Brain microvascular endothelial cell (primary cell): ENCODE data around the gene SNX9.
"Not testable (repeated sequence)": the region's sequence is repeated elsewhere in the genome, so short reads cannot be mapped to it uniquely, and the experiment has no call there.

Source experiments
- DNase-seq: peaks from one replicate; pipeline ENCODE4 v3.0.0-alpha.2; 2020
- H3K27ac ChIP-seq: fragments of 250-450 bp; sonication (Bioruptor Pico); 2 replicates; pipeline ENCODE4 v1.5.1; 2020; ENCODE audit warnings: mild to moderate bottlenecking, moderate library complexity
- H3K27me3 ChIP-seq: fragments of 250-450 bp; sonication (Bioruptor Pico); replicated peaks from 2 replicates; pipeline ENCODE4 v1.5.1; 2020; ENCODE audit warnings: mild to moderate bottlenecking
- H3K36me3 ChIP-seq: fragments of 250-450 bp; sonication (Bioruptor Pico); replicated peaks from 2 replicates; pipeline ENCODE4 v1.5.1; 2020; ENCODE audit warnings: mild to moderate bottlenecking
- H3K4me3 ChIP-seq: 2 replicates; pipeline ENCODE4 v1.5.1; 2011; ENCODE audit warnings: low read depth, mild to moderate bottlenecking, control low read depth, low read length, moderate library complexity
- CTCF ChIP-seq: IDR thresholded peaks from 2 replicates; pipeline ENCODE4 v1.5.1; 2011; ENCODE audit warnings: low read depth, mild to moderate bottlenecking, moderate library complexity, low read length, control low read depth, inconsistent platforms; ENCODE audit errors: missing control alignments
- in situ Hi-C: cut with HindIII; loops from 2 replicates; pipeline ENCODE4 v1.10.0; 2017; ENCODE audit warnings: low sequenced_read_pairs, low pct_ligation_motif_present

SNX9 gene

GRCh38 chr6:157788180-157788579 is 34.9 kb upstream of the SNX9 start:
- Histone ChIP-seq H3K36me3 (no peaks in the 10 kb centered on the region), H3K27me3 (no peaks in the 10 kb centered on the region), H3K27ac (no peak overlapping the region), H3K4me3 (no peak overlapping the region)
- no peak for DNase-seq
- in situ Hi-C loops: no loop called here
- no peak for TF ChIP-seq CTCF

GRCh38 chr6:157789297-157789696 is 33.7 kb upstream of the SNX9 start:
- H3K4me3 ChIP-seq: no peak overlapping the region
- in situ Hi-C loops: no loop called here
- no peak for DNase-seq

GRCh38 chr6:157789861-157790260 is 33.2 kb upstream of the SNX9 start:
- TF ChIP-seq CTCF: no peak
- Histone ChIP-seq H3K36me3 (no peaks in the 10 kb centered on the region), H3K27me3 (no peaks in the 10 kb centered on the region), H3K4me3 (no peak overlapping the region), H3K27ac (no peak overlapping the region)
- in situ Hi-C loops: no loop called here
- DNase-seq: no peak

More at GRCh38 chr6:157789297-157789696, 33.7 kb upstream of the SNX9 start:
- no peaks in the 10 kb centered on the region for H3K27me3 ChIP-seq
- TF ChIP-seq CTCF: no peak
- no peaks in the 10 kb centered on the region for H3K36me3 ChIP-seq
- H3K27ac ChIP-seq: no peak overlapping the region

- Histone ChIP-seq H3K27me3 (no peaks in the 10 kb centered on the region), H3K4me3 (no peak overlapping the region), H3K36me3 (no peaks in the 10 kb centered on the region), H3K27ac (no peak overlapping the region)
- in situ Hi-C loops: no loop called here
- DNase-seq: no peak
- no peak for TF ChIP-seq CTCF
Measured at GRCh38 chr6:157790548-157791160, 32.4 kb upstream of the SNX9 start.

GRCh38 chr6:157791450-157791849 is 31.6 kb upstream of the SNX9 start:
- Histone ChIP-seq H3K36me3 (no peaks in the 10 kb centered on the region), H3K27me3 (no peaks in the 10 kb centered on the region), H3K4me3 (no peak overlapping the region), H3K27ac (no peak overlapping the region)
- DNase-seq: no peak
- no peak for TF ChIP-seq CTCF
- in situ Hi-C loops: no loop called here

GRCh38 chr6:157792671-157793070 is 30.4 kb upstream of the SNX9 start:
- in situ Hi-C loops: no loop called here
- Histone ChIP-seq H3K27me3 (no peaks in the 10 kb centered on the region), H3K36me3 (no peaks in the 10 kb centered on the region), H3K4me3 (no peak overlapping the region), H3K27ac (no peak overlapping the region)
- TF ChIP-seq CTCF: no peak
- no peak for DNase-seq

GRCh38 chr6:157794012-157794411 is 29.0 kb upstream of the SNX9 start:
- DNase-seq: peak; percentile 31
- in situ Hi-C loops, H3K4me3 ChIP-seq: not testable (repeated sequence)

More at GRCh38 chr6:157794012-157794411, 29.0 kb upstream of the SNX9 start:
- H3K27me3 ChIP-seq, H3K36me3 ChIP-seq, H3K27ac ChIP-seq: not testable (repeated sequence)
